Astrocyte of the cerebellum (primary cell): ENCODE measurements around the gene SLCO2A1.

ENCODE experiments used
- DNase-seq: peaks from one replicate; pipeline ENCODE4 v3.0.0-alpha.2; 2011; ENCODE audit warnings: low read depth
- H3K4me3 ChIP-seq: 2 replicates; pipeline ENCODE4 v1.5.1; 2011; ENCODE audit warnings: mild to moderate bottlenecking, low read depth, low read length, moderate library complexity
- CTCF ChIP-seq: IDR thresholded peaks from 2 replicates; pipeline ENCODE4 v1.5.1; 2012; ENCODE audit warnings: low read length, low read depth, moderate library complexity, mild to moderate bottlenecking; ENCODE audit errors: missing control alignments
- in situ Hi-C: cut with HindIII; loops from 2 replicates; pipeline ENCODE4 v1.10.0; 2017; ENCODE audit warnings: low sequenced_read_pairs

SLCO2A1 gene

GRCh38 chr3:133945381-133946095 is 84.2 kb downstream of the SLCO2A1 start:
- no peak for DNase-seq
- no peak for TF ChIP-seq CTCF
- in situ Hi-C loops: loop anchor here (25.0 kb wide), 2 partner anchors 267 to 542 kb away; partner anchors contain the start of genes ANAPC13 and CEP63
- H3K4me3 ChIP-seq: no peak overlapping the region

- peak overlapping the region; percentile 4 for H3K4me3 ChIP-seq
- in situ Hi-C loops: loop anchor here (25.0 kb wide), 2 partner anchors 267 to 542 kb away; partner anchors contain the start of genes ANAPC13 and CEP63
- DNase-seq: peak; percentile 91
- no peak for TF ChIP-seq CTCF
Measured at GRCh38 chr3:133944641-133945380, 84.9 kb downstream of the SLCO2A1 start.

GRCh38 chr3:133944181-133944580 is 85.5 kb downstream of the SLCO2A1 start:
- in situ Hi-C loops: loop anchor here (25.0 kb wide), 2 partner anchors 268 to 543 kb away; partner anchors contain the start of genes ANAPC13 and CEP63
- no peak overlapping the region for H3K4me3 ChIP-seq
- no peak for TF ChIP-seq CTCF
- no peak for DNase-seq

GRCh38 chr3:133943639-133944141 is 86.0 kb downstream of the SLCO2A1 start:
- DNase-seq: peak; percentile 97
- in situ Hi-C loops: loop anchor here (25.0 kb wide), 2 partner anchors 269 to 544 kb away; partner anchors contain the start of genes ANAPC13 and CEP63
- no peak overlapping the region for H3K4me3 ChIP-seq
- TF ChIP-seq CTCF: no peak

GRCh38 chr3:133943031-133943535 is 86.6 kb downstream of the SLCO2A1 start:
- no peak overlapping the region for H3K4me3 ChIP-seq
- no peak for DNase-seq
- TF ChIP-seq CTCF: no peak
- in situ Hi-C loops: loop anchor here (25.0 kb wide), 2 partner anchors 269 to 544 kb away; partner anchors contain the start of genes ANAPC13 and CEP63

GRCh38 chr3:133941415-133941821 is 88.3 kb downstream of the SLCO2A1 start:
- in situ Hi-C loops: loop anchor here (25.0 kb wide), 2 partner anchors 271 to 546 kb away; partner anchors contain the start of genes ANAPC13 and CEP63
- no peak for TF ChIP-seq CTCF
- peak; percentile 44 for DNase-seq
- H3K4me3 ChIP-seq: no peak overlapping the region
